GM10266 (cell line): ENCODE results near the gene URB1.

Source experiments
- DNase-seq: peaks from one replicate; pipeline ENCODE4 v3.0.0; 2012; ENCODE audit errors: extremely low spot score
- TF ChIP-seq, protein P1 (sequence below): IDR thresholded peaks from 2 replicates; pipeline ENCODE4 v1.5.1; 2012; ENCODE audit warnings: mild to moderate bottlenecking, low read depth; ENCODE audit not compliant: control insufficient read depth, insufficient read depth; ENCODE audit errors: missing control alignments

Gene URB1

DNA sequence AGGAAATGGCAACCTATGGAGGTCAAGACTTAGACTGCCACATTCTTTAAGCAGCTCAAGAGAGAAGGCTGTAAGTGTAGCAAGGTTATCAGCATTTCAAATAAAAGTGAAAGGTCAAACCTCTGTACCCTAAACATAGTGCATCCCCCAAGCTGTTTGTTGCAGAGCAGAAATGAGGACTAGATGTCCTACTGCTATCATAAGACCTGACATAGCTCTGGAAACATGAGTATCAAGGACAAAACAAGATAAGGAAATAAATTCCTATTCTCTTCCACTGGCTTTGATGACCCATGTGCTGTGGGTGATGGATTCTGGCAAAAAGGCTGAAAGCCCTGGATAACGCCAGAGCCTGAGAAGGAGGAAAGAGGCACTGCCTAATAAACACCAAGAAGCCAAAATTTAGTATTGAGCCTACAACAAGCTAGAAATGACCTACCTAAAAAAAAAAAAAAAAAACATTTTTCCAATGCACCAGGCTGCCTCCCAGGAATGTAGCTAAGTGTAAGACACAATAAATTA lies 35.9 kb downstream of the URB1 start:
- TF ChIP-seq, protein P1, sequence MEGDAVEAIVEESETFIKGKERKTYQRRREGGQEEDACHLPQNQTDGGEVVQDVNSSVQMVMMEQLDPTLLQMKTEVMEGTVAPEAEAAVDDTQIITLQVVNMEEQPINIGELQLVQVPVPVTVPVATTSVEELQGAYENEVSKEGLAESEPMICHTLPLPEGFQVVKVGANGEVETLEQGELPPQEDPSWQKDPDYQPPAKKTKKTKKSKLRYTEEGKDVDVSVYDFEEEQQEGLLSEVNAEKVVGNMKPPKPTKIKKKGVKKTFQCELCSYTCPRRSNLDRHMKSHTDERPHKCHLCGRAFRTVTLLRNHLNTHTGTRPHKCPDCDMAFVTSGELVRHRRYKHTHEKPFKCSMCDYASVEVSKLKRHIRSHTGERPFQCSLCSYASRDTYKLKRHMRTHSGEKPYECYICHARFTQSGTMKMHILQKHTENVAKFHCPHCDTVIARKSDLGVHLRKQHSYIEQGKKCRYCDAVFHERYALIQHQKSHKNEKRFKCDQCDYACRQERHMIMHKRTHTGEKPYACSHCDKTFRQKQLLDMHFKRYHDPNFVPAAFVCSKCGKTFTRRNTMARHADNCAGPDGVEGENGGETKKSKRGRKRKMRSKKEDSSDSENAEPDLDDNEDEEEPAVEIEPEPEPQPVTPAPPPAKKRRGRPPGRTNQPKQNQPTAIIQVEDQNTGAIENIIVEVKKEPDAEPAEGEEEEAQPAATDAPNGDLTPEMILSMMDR = no peak
- no peak for DNase-seq

DNA sequence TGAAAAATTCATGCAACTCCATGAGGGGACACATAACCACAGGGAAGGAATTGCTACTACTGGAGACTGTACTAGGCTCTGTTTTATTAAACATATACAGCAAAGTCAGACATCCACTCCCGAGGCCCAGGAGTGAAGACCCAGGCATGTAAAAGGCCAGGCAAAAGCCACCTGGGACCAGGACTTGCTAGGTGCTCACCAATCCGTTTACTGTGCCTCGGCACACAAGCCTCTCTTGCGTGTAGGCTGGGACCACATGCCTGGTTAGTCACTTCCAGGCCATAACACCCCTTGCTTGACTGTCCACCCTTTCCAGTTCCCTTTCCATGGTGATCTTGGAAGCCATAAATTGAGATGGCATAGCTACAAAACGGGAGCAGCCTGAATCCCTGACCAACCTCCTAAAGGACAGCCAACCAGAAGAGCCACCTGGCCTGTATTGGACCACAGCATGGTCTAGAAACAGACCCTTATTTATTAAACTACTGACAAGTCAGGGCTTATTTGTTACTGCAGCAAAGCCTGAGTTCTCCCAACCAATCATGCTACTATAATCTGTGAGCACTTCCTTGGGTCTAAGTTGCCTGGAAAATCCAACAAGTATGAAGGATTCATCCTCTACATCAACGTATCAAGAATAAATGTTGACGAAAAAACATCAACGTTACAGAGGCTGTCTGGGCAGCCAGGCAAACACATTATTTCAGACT lies 39.7 kb downstream of the URB1 start:
- TF ChIP-seq, protein P1 = no peak

DNA sequence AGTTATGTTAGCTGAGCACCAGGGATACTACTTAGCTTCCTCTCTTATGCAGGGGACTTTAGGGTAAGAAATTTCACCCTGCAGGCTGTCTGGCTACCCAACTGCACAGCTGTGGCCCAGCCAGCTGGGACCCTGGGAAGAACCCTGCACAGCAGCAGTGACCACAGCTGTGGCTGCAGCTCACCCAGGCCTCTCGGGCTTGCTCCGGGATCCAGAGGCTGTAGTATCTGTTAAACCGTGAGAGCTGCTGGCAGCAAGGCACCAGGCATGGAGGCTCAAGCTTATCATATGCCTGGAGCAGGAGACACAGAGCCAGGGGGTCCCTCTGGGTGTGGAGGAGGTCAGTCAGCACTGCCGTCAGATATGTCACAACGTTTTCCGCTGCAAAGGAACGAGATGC lies 40.3 kb downstream of the URB1 start:
- TF ChIP-seq, protein P1 = no peak
- DNase-seq = no peak

More for the DNA sequence above, 39.7 kb downstream of the URB1 start:
- no peak for DNase-seq

DNA sequence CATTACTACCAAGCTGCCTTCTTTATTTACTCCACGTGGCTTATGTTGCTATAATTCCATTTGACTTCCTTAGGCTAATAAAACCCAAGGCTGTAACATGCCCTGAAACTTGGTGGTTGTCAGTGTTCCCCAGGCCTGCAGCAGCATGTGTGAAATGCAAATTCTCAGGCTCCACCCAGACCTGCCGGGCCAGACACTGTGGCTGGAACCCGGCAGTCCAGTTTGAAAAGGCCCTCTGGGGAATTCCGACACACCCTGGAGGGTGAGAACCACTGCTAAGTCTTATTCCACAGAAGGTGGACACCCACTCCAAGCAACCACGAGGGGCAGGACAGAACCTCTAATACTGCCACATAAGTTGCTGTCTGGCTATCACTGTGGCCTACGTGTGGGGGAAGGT lies 41.4 kb downstream of the URB1 start:
- no peak for DNase-seq
- TF ChIP-seq, protein P1 = no peak

DNA sequence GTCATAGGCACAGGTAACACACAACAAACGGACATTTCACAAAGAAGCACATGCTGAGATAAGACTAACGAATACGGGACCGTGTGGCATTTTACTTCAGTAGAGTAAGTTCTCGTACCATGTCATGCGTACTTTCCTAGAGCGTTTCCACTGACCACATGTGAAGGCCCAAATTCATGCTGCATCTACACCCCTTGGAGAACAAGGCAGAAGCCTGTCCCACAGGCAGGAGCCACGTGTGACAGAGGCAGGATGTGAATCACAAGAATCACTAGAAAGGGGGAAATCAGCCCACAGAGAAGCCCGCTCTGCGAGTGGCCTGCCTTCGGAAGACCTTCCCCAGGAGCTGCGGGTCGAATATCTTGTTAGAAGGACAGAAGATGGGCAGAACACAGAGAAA lies 41.8 kb downstream of the URB1 start:
- TF ChIP-seq, protein P1 = no peak
- DNase-seq = no peak

DNA sequence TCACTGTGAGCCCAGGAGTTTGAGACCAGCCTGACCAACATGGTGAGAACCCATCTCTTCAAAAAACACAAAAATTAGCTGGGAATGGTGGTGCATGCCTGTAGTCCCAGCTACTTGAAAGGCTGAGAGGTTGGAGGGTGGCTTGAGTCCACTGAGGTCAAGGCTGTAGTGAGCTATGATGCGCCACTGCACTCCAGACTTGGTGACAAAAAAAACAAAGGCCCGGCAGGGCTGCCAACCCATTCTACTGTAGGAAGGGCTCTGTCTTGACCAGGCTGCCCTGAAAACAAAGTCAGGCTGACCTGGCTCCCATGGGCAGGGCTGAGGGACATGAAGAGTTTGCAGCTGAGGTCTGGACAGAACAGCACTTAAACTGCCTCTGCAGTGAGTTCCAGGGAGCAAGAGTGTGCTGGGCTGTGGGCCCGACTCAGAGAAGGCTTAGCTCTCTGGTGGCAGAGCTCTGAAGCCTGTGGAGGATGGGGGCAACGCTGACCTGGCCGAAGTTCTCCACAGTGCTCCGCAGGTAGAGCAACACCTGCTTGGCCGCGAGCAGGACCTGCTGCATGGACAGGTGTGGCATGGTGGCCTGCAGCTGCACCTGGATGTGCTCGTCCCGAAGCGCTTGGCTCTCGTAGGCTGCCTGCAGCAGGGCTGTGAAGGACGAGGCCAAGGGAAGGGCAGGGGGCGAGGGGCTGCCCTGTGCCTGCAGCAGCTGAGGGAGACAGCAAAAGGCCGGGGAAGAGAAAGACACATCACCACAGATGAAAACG lies 42.4 kb downstream of the URB1 start:
- no peak for DNase-seq
- TF ChIP-seq, protein P1 = no peak
